ENCODE data around the gene ASAP3. TPM values are rescaled to one million over a fixed set of nuclear protein-coding genes. Genes with fewer than 3 reads are reported as not detected.

ASAP3 gene
- total and polyA plus RNA-seq, 12 donors: 15.5 to 58.4 (median 30.4) TPM

- no peak for DNase-seq
- peak overlapping the region in 6 of 10 donors; percentile 2 to 89 (median 43) for H3K27ac ChIP-seq
- no peak for TF ChIP-seq CTCF (IDR thresholded peaks at IDR 0.05)
- no peaks in the 10 kb centered on the region for H3K36me3 ChIP-seq
- no peaks in the 10 kb centered on the region for H3K27me3 ChIP-seq
- H3K9me3 ChIP-seq: no peaks in the 10 kb centered on the region
- intact Hi-C loops (cut with DNase I): no loop called here
- peak in 1 of 8 donors; percentile 28 for ATAC-seq
- H3K4me1 ChIP-seq: peaks cover 15 to 68% (median 46%) of the 10 kb centered on the region in 9 donors
- 83 to 87% methylated on average over 6 of the region's 6 CpGs for WGBS, 2 donors
- no peak overlapping the region for H3K4me3 ChIP-seq
These were observed 10.8 kb downstream of the ASAP3 start for GRCh38 chr1:23473037-23473800.

- Histone ChIP-seq H3K9me3 (no peaks in the 10 kb centered on the region), H3K4me3 (no peak overlapping the region), H3K27ac (peak overlapping the region in 4 of 10 donors; percentile 29 to 89 (median 52)), H3K4me1 (peaks cover 15 to 71% (median 46%) of the 10 kb centered on the region in 9 donors), H3K27me3 (no peaks in the 10 kb centered on the region), H3K36me3 (no peaks in the 10 kb centered on the region)
- 90 to 95% methylated on average over 5 of the region's 5 CpGs for WGBS, 2 donors
- DNase-seq (no peak), ATAC-seq (no peak)
- intact Hi-C loops (cut with DNase I): no loop called here
- TF ChIP-seq CTCF (IDR thresholded peaks at IDR 0.05): no peak
These were observed 11.5 kb downstream of the ASAP3 start for GRCh38 chr1:23472351-23473036.

GRCh38 chr1:23471473-23472075 lies 12.4 kb downstream of the ASAP3 start:
- H3K4me1 ChIP-seq: peaks cover 15 to 71% (median 46%) of the 10 kb centered on the region in 9 donors
- TF ChIP-seq CTCF (IDR thresholded peaks at IDR 0.05): no peak
- peak overlapping the region in 7 of 10 donors; percentile 24 to 89 (median 76) for H3K27ac ChIP-seq
- 73 to 75% methylated on average over 4 of the region's 4 CpGs for WGBS, 2 donors
- H3K9me3 ChIP-seq: no peaks in the 10 kb centered on the region
- H3K36me3 ChIP-seq: no peaks in the 10 kb centered on the region
- H3K27me3 ChIP-seq: no peaks in the 10 kb centered on the region
- intact Hi-C loops (cut with DNase I): no loop called here
- H3K4me3 ChIP-seq: no peak overlapping the region
- ATAC-seq (no peak), DNase-seq (no peak)

GRCh38 chr1:23470282-23471070 lies 13.5 kb downstream of the ASAP3 start:
- ATAC-seq (peak; percentile 48 to 75 (median 68)), DNase-seq (peak; percentile 44 to 71)
- H3K27me3 ChIP-seq: no peaks in the 10 kb centered on the region
- H3K4me1 ChIP-seq: peaks cover 15 to 65% (median 46%) of the 10 kb centered on the region in 9 donors
- H3K27ac ChIP-seq: peak overlapping the region; percentile 33 to 89 (median 77)
- no peaks in the 10 kb centered on the region for H3K9me3 ChIP-seq
- no peak overlapping the region for H3K4me3 ChIP-seq
- intact Hi-C loops (cut with DNase I): no loop called here
- TF ChIP-seq CTCF (IDR thresholded peaks at IDR 0.05): no peak
- H3K36me3 ChIP-seq: no peaks in the 10 kb centered on the region
- 30 to 34% methylated on average over 12 of the region's 12 CpGs for WGBS, 2 donors

Measured in heart right ventricle (tissue), 16 donors.